ENCODE data around the gene SPTB.

SPTB gene

GRCh38 chr14:64772397-64772950 lies 107.2 kb downstream of the SPTB start (continued):
- no peak for TF ChIP-seq ATF2 (tag by site-specific recombination; IDR thresholded peaks at IDR 0.05; ENCODE audit: low read depth)
- TF ChIP-seq ZNF501 (tag by site-specific recombination; IDR thresholded peaks at IDR 0.05): no peak
- TF ChIP-seq ZNF280C (tag by site-specific recombination; IDR thresholded peaks at IDR 0.05): no peak
- no peak for TF ChIP-seq ZNF335 (tag by site-specific recombination; conservative IDR thresholded peaks at IDR 0.05)

GRCh38 chr14:64771161-64771560 lies 108.5 kb downstream of the SPTB start:
- H3K4me1 ChIP-seq (ENCODE audit: control insufficient read depth, insufficient read depth, low read length): no peaks in the 10 kb centered on the region
- H3K9me3 ChIP-seq (ENCODE audit: control insufficient read depth, insufficient read depth, low read depth, low read length): no peaks in the 10 kb centered on the region
- TF ChIP-seq SP7 (tag by site-specific recombination; IDR thresholded peaks at IDR 0.05): no peak
- no peak for TF ChIP-seq ELK4 (IDR thresholded peaks at IDR 0.05; ENCODE audit: borderline replicate concordance, low read depth, low read length)
- no peak for TF ChIP-seq ZXDB (tag by site-specific recombination; IDR thresholded peaks at IDR 0.05)
- no peak for TF ChIP-seq ZNF26 (tag by site-specific recombination; IDR thresholded peaks at IDR 0.05)
- TF ChIP-seq ZNF19 (tag by site-specific recombination; IDR thresholded peaks at IDR 0.05; ENCODE audit: low read depth): no peak
- no peak for TF ChIP-seq PRDM10 (tag by site-specific recombination; IDR thresholded peaks at IDR 0.05)
- TF ChIP-seq ZNF202 (tag by site-specific recombination; IDR thresholded peaks at IDR 0.05; ENCODE audit: borderline replicate concordance): no peak
- TF ChIP-seq WT1 (tag by site-specific recombination; IDR thresholded peaks at IDR 0.05): no peak
- no peak for TF ChIP-seq ZBTB7A (tag by site-specific recombination; IDR thresholded peaks at IDR 0.05; ENCODE audit: low read depth)
- TF ChIP-seq ZNF274 (IDR thresholded peaks at IDR 0.05; ENCODE audit: low read length): no peak
- no peak for TF ChIP-seq ZNF274 (tag by site-specific recombination; IDR thresholded peaks at IDR 0.05; ENCODE audit: borderline replicate concordance)
- no peak for TF ChIP-seq ZNF426 (tag by site-specific recombination; IDR thresholded peaks at IDR 0.05)
- no peak for TF ChIP-seq ZBTB48 (tag by site-specific recombination; IDR thresholded peaks at IDR 0.05)
- no peak for TF ChIP-seq ZNF302 (tag by site-specific recombination; IDR thresholded peaks at IDR 0.05; ENCODE audit: low read depth)
- peaks cover 0 to 40% of the 10 kb centered on the region in 2 experiments; a peak in 2 of 3 replicates for H3K36me3 ChIP-seq (ENCODE audit: control insufficient read depth in 2 of 2, insufficient read depth in 1 of 2, low read length in 2 of 2)
- H3K27ac ChIP-seq (ENCODE audit: extremely low read depth, low read depth, low read length): no peak overlapping the region
- no peak overlapping the region for H3K4me3 ChIP-seq (ENCODE audit: low read depth, low read length)
- ChIA-PET POLR2A (no interaction called here), CTCF (interaction anchor here (1.3 to 3.1 kb wide), 4 partner anchors 9 to 121 kb away, joined by 4 to 16 read pairs (median 6); no protein-coding TSS in a partner anchor)

Measured in HEK293 (cell line).